Stomach smooth muscle (tissue), 2 donors: ENCODE data around the gene OR1C1.
"Not testable (repeated sequence)": the region's sequence is repeated elsewhere in the genome, so short reads cannot be mapped to it uniquely, and the experiment has no call there.

Experiments used
- H3K27ac ChIP-seq: one replicate; pipeline ENCODE4 v1.7.0; 2013; ENCODE audit warnings: mild to moderate bottlenecking, low read length, inconsistent platforms
- H3K27me3 ChIP-seq, 2 donors: one replicate each; pipeline ENCODE4 v1.7.0; 2013; ENCODE audit warnings: low read length in 2 of 2; ENCODE audit not compliant: insufficient read depth in 2 of 2, control insufficient read depth in 1 of 2
- H3K36me3 ChIP-seq, 2 donors: one replicate each; pipeline ENCODE4 v1.7.0; 2013; ENCODE audit warnings: low read length in 2 of 2; ENCODE audit not compliant: control insufficient read depth in 2 of 2, insufficient read depth in 2 of 2
- H3K4me1 ChIP-seq: one replicate; pipeline ENCODE4 v1.7.0; 2013; ENCODE audit warnings: low read length; ENCODE audit not compliant: control insufficient read depth, insufficient read depth
- H3K4me3 ChIP-seq, 2 donors: one replicate each; pipeline ENCODE4 v1.7.0; 2013; ENCODE audit warnings: low read length in 2 of 2
- H3K9ac ChIP-seq, 2 donors: one replicate each; pipeline ENCODE4 v1.7.0; 2013; ENCODE audit warnings: low read length in 2 of 2, mild to moderate bottlenecking in 1 of 2
- H3K9me3 ChIP-seq, 2 donors: one replicate each; pipeline ENCODE4 v1.7.0; 2013; ENCODE audit warnings: low read length in 2 of 2; ENCODE audit not compliant: control insufficient read depth in 2 of 2
- donor health status: healthy.
- donor health status: Pancreatic carcinoma.

Gene OR1C1

GRCh38 chr1:247760456-247760855, at the start of gene OR1C1:
Gene OR1C1 (minus strand): TSS chr1:247760556. CDS start chr1:247758406, 2,150 bp downstream.
- H3K27me3 ChIP-seq, result no peaks in the 10 kb centered on the region
- no peaks in the 10 kb centered on the region for H3K4me1 ChIP-seq
- H3K9ac ChIP-seq, result no peak within 1 kb of the TSS
- H3K27ac ChIP-seq, result no peak within 1 kb of the TSS
- no peaks in the 10 kb centered on the region for H3K9me3 ChIP-seq
- no peaks in the 10 kb centered on the region for H3K36me3 ChIP-seq
- H3K4me3 ChIP-seq, result no peak within 1 kb of the TSS

- no peaks in the 10 kb centered on the region for H3K9me3 ChIP-seq
- H3K27ac ChIP-seq, result no peak overlapping the region
- H3K36me3 ChIP-seq, result no peaks in the 10 kb centered on the region
- H3K4me1 ChIP-seq, result no peaks in the 10 kb centered on the region
- no peak overlapping the region for H3K4me3 ChIP-seq
- H3K27me3 ChIP-seq, result no peaks in the 10 kb centered on the region
- H3K9ac ChIP-seq, result no peak overlapping the region
Measured at GRCh38 chr1:247797518-247797917, 37.2 kb upstream of the OR1C1 start.

- H3K27me3 ChIP-seq, result no peaks in the 10 kb centered on the region
- no peak overlapping the region for H3K9ac ChIP-seq
- no peak overlapping the region for H3K4me3 ChIP-seq
- H3K36me3 ChIP-seq, result no peaks in the 10 kb centered on the region
- no peaks in the 10 kb centered on the region for H3K4me1 ChIP-seq
- no peak overlapping the region for H3K27ac ChIP-seq
- no peaks in the 10 kb centered on the region for H3K9me3 ChIP-seq
Measured at GRCh38 chr1:247769603-247770002, 9.2 kb upstream of the OR1C1 start.

- not testable (repeated sequence) for H3K4me3 ChIP-seq, H3K9me3 ChIP-seq, H3K27me3 ChIP-seq, H3K36me3 ChIP-seq, H3K4me1 ChIP-seq, H3K27ac ChIP-seq, H3K9ac ChIP-seq
Measured at GRCh38 chr1:247754311-247754710, 6.0 kb downstream of the OR1C1 start.

- no peak overlapping the region for H3K9ac ChIP-seq
- H3K4me3 ChIP-seq, result no peak overlapping the region
- H3K9me3 ChIP-seq, result peaks cover 0 to 10% of the 10 kb centered on the region in 2 donors
- no peaks in the 10 kb centered on the region for H3K4me1 ChIP-seq
- no peaks in the 10 kb centered on the region for H3K36me3 ChIP-seq
- no peaks in the 10 kb centered on the region for H3K27me3 ChIP-seq
- no peak overlapping the region for H3K27ac ChIP-seq
Measured at GRCh38 chr1:247749870-247750269, 10.5 kb downstream of the OR1C1 start.

GRCh38 chr1:247748041-247748440, 12.3 kb downstream of the OR1C1 start, which contains the start of gene OR14A2:
Gene OR14A2 (minus strand): TSS chr1:247748141.
- H3K27ac ChIP-seq, result no peak within 1 kb of the TSS
- H3K4me1 ChIP-seq, result no peaks in the 10 kb centered on the region
- no peak within 1 kb of the TSS for H3K4me3 ChIP-seq
- no peak within 1 kb of the TSS for H3K9ac ChIP-seq
- H3K27me3 ChIP-seq, result no peaks in the 10 kb centered on the region
- peaks cover 0 to 10% of the 10 kb centered on the region in 2 donors for H3K9me3 ChIP-seq
- H3K36me3 ChIP-seq, result no peaks in the 10 kb centered on the region

GRCh38 chr1:247747616-247748015, 12.7 kb downstream of the OR1C1 start:
- Histone ChIP-seq H3K36me3 (no peaks in the 10 kb centered on the region), H3K27ac (no peak overlapping the region), H3K4me1 (no peaks in the 10 kb centered on the region), H3K27me3 (no peaks in the 10 kb centered on the region), H3K9ac (no peak overlapping the region), H3K4me3 (no peak overlapping the region), H3K9me3 (peaks cover 0 to 10% of the 10 kb centered on the region in 2 donors)

- H3K4me3 ChIP-seq, result no peak overlapping the region
- no peaks in the 10 kb centered on the region for H3K36me3 ChIP-seq
- H3K9me3 ChIP-seq, result peaks cover 0 to 10% of the 10 kb centered on the region in 2 donors
- no peaks in the 10 kb centered on the region for H3K27me3 ChIP-seq
- no peak overlapping the region for H3K27ac ChIP-seq
- H3K9ac ChIP-seq, result no peak overlapping the region
- H3K4me1 ChIP-seq, result no peaks in the 10 kb centered on the region
Measured at GRCh38 chr1:247746391-247746935, 13.9 kb downstream of the OR1C1 start.

GRCh38 chr1:247742215-247742760, 18.1 kb downstream of the OR1C1 start:
- H3K4me3 ChIP-seq, H3K27ac ChIP-seq, H3K4me1 ChIP-seq, H3K36me3 ChIP-seq, H3K27me3 ChIP-seq, H3K9me3 ChIP-seq, H3K9ac ChIP-seq: not testable (repeated sequence)

GRCh38 chr1:247741756-247742155, 18.6 kb downstream of the OR1C1 start:
- H3K9me3 ChIP-seq, result no peaks in the 10 kb centered on the region
- no peaks in the 10 kb centered on the region for H3K36me3 ChIP-seq
- no peak overlapping the region for H3K4me3 ChIP-seq
- no peaks in the 10 kb centered on the region for H3K27me3 ChIP-seq
- H3K4me1 ChIP-seq, result no peaks in the 10 kb centered on the region
- no peak overlapping the region for H3K9ac ChIP-seq
- no peak overlapping the region for H3K27ac ChIP-seq

- no peaks in the 10 kb centered on the region for H3K9me3 ChIP-seq
- H3K4me1 ChIP-seq, result no peaks in the 10 kb centered on the region
- H3K36me3 ChIP-seq, result no peaks in the 10 kb centered on the region
- no peak overlapping the region for H3K9ac ChIP-seq
- no peak overlapping the region for H3K27ac ChIP-seq
- H3K4me3 ChIP-seq, result no peak overlapping the region
- no peaks in the 10 kb centered on the region for H3K27me3 ChIP-seq
Measured at GRCh38 chr1:247740721-247741120, 19.6 kb downstream of the OR1C1 start.
